Right ventricle myocardium inferior (tissue), 1 donor: ENCODE results near the gene UQCRQ. TPM values are rescaled to one million over a fixed set of nuclear protein-coding genes. Genes with fewer than 3 reads are reported as not detected.

ENCODE experiments used
- ATAC-seq: fragments of 200-7000 bp; cut with Tn5 transposase; one replicate; pipeline ENCODE4 v1.9.1; 2020; ENCODE audit warnings: mild to moderate bottlenecking, moderate library complexity
- DNase-seq: peaks from one replicate; pipeline ENCODE4 v3.0.0; 2021; ENCODE audit errors: missing footprints
- intact Hi-C: fragments of 100-400 bp; cut with DNase I; formaldehyde crosslinking; loops from one replicate; pipeline ENCODE4 v1.11.0; 2022
- long read RNA-seq: library from polyadenylated mRNA; unstranded; transcript quantifications from one replicate; pipeline ENCODE4 v2.0.0, GENCODE V29; 2021
- total RNA-seq: library from RNA; stranded (reverse); fragmentation: NEBNext Ultra II Directional; extraction: Animal tissue kit (Norgen Biotek cat#: 25700); gene quantifications from one replicate; pipeline ENCODE4 v1.2.1, GENCODE V29; 2021
- donor health status: DM: no; HTN: yes; CAD: no; lungs with severe emphysema.

Gene UQCRQ
- total RNA-seq = 1,774 TPM
- long read RNA-seq, transcript UQCRQ-203 (3 exons, 839 nt) = major isoform, 331 of 430 reads
- long read RNA-seq, transcript UQCRQ-201 (2 exons, 586 nt) = minor isoform, 16 of 430 reads
- long read RNA-seq, transcript UQCRQ-202 (3 exons, 429 nt) = minor isoform, 26 of 430 reads
- long read RNA-seq, partial matches to known transcripts = 0 of 430 reads
- long read RNA-seq, other reads (novel, unspliced or antisense) = 53 of 430 reads

DNA sequence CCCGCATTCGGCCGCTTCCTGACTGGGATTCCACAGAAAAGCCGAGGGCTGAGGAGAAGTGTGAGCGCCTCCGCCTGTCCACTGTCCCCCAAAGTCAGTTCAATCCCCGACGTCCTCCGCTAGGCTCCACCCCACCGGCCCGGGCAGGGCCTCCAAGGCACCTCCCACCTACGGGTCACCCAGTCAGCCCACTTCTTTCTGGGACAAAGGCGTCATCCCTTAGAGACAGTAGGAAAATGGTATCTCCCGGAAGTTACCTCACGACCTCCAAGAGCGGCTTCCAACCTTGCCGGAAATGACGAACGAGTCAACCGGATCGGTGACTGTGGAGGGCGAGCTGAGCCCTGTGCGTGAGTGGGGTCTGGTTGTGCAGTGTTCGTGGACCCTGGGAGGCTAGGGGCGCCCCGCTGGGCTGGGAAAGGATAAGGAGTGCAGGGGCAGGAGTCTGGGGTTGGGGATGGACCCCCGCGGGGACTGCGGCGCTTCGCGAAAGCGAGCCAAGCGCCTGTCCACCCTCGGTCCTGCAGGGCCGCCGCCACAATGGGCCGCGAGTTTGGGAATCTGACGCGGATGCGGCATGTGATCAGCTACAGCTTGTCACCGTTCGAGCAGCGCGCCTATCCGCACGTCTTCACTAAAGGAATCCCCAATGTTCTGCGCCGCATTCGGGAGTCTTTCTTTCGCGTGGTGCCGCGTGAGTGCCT is at the start of gene UQCRQ, which contains the start of gene GDF9:
UQCRQ (plus strand) TSS at position 301 of the 704 bp plus-strand sequence; CDS start at position 541, 240 bp downstream.
GDF9 (minus strand) TSS at position 128 of the 704 bp plus-strand sequence. CDS start 1,936 bp downstream, outside the sequence.
- intact Hi-C loops = loop anchor here (1.0 kb wide), 1 partner anchor 36 kb away; the partner anchor contains the start of gene SHROOM1
- ATAC-seq (peak; percentile 99), DNase-seq (peak; percentile 95)

GRCh38 chr5:132817011-132817410 is 49.4 kb upstream of the UQCRQ start:
- DNase-seq (no peak), ATAC-seq (no peak)
- intact Hi-C loops = loop anchor here (5.0 kb wide), 2 partner anchors 40 to 290 kb away; partner anchors contain the start of gene SEPTIN8

GRCh38 chr5:132819468-132819867 is 47.0 kb upstream of the UQCRQ start:
- no peak for ATAC-seq
- DNase-seq = no peak
- intact Hi-C loops = loop anchor here (5.0 kb wide), 2 partner anchors 42 to 292 kb away; partner anchors contain the start of gene SEPTIN8

DNA sequence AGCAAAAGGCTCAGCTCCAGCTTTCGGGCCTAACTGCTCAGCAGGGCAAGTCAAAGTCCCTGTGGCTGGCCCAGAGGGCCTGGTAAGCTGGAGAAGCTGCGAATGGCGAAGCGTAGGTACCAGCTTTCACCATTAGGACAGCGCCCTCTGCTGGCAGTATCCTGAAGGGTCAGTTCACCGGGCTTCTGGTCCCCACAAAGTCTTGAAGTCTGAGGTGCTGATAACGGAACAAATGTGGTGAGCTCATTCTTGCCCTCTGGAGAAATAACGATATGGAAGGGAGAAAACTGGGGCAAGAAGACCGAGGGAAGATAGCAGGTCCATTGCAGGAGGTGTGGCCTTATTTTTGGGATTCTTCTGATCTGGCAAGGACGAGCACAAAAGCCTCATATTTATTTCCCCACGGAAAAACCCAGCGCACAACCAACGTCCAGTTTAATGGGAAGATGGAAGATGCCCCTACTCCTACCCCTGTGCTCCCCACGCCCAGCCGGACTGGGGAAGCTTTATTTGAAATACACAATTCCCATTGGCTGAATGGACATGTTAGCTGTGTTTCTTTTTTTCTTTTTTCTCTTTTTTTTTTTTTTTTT is 46.2 kb upstream of the UQCRQ start:
- intact Hi-C loops = loop anchor here (2.0 to 5.0 kb wide), 3 partner anchors 63 to 433 kb away; partner anchors contain the start of gene KIF3A
- DNase-seq (peak; percentile 94), ATAC-seq (peak; percentile 84)

- DNase-seq (no peak), ATAC-seq (no peak)
- intact Hi-C loops = loop anchor here (2.0 to 5.0 kb wide), 3 partner anchors 64 to 435 kb away; partner anchors contain the start of gene KIF3A
Measured at GRCh38 chr5:132821350-132821749, 45.1 kb upstream of the UQCRQ start.

DNA sequence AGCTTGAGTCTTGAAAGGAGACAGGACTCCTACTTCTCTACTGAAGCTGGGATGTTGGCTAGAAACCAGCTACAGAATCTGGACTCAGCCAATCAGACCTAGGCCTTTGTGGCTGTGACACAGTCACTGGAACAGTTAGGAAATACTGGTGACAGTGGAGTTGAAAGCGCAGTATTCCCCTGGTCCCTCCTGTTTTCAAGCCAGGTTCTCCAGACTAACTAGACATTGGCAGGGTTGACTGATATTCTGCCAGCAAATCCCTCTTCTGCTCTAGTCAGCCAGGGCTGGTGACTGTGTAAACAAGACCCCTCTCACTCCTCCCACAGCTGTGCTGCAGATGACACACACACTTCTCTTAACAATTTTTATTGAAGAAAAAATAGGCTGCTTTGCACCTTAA is 44.7 kb upstream of the UQCRQ start:
- ATAC-seq (peak; percentile 42), DNase-seq (no peak)
- intact Hi-C loops = loop anchor here (2.0 to 5.0 kb wide), 3 partner anchors 64 to 435 kb away; partner anchors contain the start of gene KIF3A

- DNase-seq (no peak), ATAC-seq (peak; percentile 6)
- intact Hi-C loops = loop anchor here (5.0 kb wide), 1 partner anchor 66 kb away; no protein-coding TSS in a partner anchor
Measured at GRCh38 chr5:132822650-132823480, 43.6 kb upstream of the UQCRQ start.

GRCh38 chr5:132823481-132824050 is 42.9 kb upstream of the UQCRQ start:
- no peak for ATAC-seq
- intact Hi-C loops = loop anchor here (5.0 kb wide), 1 partner anchor 66 kb away; no protein-coding TSS in a partner anchor

GRCh38 chr5:132824426-132824825 is 42.0 kb upstream of the UQCRQ start:
- DNase-seq (no peak), ATAC-seq (no peak)
- intact Hi-C loops = loop anchor here (5.0 kb wide), 1 partner anchor 67 kb away; no protein-coding TSS in a partner anchor

More at GRCh38 chr5:132823481-132824050, 42.9 kb upstream of the UQCRQ start:
- DNase-seq = no peak

DNA sequence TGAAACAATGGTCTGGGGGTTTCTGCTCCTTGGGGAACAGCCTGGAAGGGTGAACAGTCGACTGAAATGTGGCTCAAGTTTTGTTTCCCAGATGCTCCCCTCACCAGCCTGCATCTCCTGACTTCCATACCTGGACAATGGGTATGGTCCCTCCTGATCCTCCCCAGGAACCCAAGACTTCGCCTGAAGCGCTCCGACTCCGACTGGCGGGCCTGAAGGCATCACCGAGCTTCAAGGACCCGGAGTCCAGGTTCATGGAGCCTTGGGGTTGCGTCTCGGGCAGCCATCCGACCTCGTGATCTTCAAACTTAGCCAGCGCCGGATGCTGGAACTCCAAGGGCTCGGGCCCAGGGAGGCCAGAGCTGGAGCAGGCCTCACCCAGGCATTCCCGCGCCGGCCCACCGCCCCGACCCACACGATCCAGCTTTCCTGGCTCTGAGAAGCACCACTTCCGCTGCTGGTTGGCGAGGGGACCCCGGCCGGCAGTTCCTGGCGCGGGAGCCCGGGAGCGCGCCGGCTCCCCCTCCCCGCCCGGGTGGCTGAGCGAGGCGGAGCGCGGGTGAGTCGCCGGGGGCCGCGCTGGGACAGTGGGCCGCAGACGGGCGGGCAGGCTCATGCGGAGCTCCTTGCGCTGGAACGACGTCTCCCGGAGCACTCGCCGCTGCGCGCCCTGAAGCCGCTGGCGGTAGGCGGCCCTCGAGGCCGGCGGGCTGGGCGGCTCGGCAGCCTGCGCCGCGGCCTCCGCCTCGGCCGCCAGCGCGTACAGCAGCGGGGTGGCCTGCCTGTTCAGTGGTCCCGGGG is 41.2 kb upstream of the UQCRQ start:
- ATAC-seq (no peak), DNase-seq (no peak)
- intact Hi-C loops = no loop called here

DNA sequence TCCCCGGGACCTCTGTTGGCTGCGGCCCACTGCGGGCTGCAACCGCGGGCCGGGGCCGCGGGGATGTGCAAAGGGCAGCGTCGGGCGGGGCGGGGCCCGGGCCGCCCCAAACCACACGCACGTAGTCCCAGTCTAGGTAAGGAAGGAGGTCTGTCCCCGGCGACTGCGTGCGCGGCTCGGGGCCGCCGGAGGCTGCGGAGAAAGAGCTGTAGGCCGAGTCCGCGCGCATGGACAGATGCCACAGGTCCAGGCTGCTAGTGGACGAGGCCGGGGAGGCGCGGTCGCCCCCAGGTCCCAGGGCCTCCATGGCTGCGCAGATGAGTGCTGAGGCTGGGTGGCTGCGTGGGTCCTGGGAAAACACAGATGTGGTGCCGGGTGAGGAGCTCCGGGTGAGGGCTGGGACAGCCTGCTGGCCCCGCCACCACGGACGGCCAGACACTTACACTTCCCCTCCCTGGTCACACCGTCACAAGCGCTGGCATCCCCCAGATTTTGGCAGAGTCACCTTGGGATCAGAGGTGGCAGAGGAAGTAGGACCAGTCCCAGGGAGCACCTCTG is 40.5 kb upstream of the UQCRQ start:
- no peak for ATAC-seq
- DNase-seq = no peak
- intact Hi-C loops = no loop called here

GRCh38 chr5:132826424-132827082 is 39.9 kb upstream of the UQCRQ start:
- no peak for DNase-seq
- intact Hi-C loops = no loop called here
- no peak for ATAC-seq

DNA sequence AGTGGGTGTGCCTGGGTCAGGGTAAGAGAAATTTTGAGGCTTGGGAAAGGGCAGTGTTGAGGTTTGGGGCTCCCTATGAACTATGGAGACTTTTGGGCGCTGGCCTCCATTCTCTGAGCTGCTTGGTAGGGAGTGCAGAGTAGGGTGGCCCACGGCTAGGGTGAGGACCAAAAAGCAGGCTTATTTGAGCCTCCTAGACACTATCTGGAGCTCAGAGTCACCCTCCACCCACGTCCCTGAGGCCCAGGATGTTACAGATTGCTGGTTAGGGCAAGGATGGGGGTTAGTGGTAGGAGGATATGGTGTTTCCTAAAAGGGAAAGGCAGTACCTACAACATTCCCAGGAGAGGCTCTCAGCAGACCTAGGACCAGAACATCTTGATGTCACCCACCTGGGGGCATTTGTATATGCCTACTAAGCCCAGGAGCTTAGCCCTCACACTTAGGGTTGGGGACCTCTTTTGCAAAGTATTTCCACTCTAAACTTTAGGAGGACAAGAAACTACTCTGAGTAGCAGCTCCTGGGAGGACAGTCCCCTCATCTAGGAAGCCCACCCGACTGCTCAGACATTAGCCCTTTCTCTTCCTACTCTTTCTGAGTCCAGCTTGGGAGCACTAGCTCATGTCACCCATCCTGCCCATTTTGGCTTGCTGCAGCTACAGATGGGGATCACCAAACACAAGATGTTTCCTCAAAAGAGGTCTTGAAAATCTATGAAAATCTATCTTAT is 38.3 kb upstream of the UQCRQ start:
- DNase-seq = no peak
- intact Hi-C loops = no loop called here
- ATAC-seq = no peak

- ATAC-seq (no peak), DNase-seq (no peak)
- intact Hi-C loops = no loop called here
Measured at GRCh38 chr5:132828846-132829494, 37.5 kb upstream of the UQCRQ start.

DNA sequence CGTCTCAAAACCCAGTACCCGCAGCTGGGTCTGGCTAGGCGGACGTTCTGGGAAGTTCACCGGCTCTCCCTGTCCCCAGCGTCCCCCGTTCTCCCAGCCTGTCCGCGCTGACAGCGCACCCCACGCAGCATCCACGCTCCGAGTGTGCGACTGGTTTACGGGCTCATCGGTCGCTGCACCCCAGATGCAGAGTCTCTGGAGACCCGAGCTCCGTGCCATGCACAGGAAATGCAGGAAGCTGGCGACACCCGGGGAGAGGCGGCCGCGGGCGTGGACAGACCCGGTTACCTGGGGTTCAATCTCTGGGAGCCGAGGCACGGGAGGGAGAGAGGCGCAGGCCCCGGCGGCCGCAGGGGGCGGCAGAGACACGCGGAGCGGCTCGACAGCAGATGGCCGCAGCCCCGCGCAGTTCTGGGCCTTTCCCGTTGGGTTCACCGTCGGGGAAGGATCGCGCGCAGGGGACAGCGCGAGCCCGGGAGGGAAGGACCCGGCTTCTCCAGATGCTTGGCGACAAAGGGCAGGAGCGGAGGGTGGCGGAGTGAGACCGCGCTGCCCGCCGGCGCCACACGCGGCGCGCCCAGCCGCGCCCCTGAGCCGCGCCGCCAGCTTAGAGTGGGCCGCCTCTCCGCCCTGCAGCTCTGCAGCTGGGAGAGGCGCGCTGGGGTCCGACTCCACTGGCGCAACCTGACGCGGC is 36.6 kb upstream of the UQCRQ start:
- ATAC-seq (peak; percentile 91), DNase-seq (peak; percentile 87)
- intact Hi-C loops = loop anchor here (1.0 kb wide), 2 partner anchors 36 to 53 kb away; partner anchors contain the start of genes GDF9 and UQCRQ
